GM19193 (cell line): ENCODE measurements around the gene DOCK8.

Experiments
- POLR2A ChIP-seq: IDR thresholded peaks from 4 replicates; pipeline ENCODE4 v1.6.1; 2011; ENCODE audit not compliant: insufficient read depth, insufficient read length; ENCODE audit errors: extremely low read depth

The DOCK8 gene

DNA sequence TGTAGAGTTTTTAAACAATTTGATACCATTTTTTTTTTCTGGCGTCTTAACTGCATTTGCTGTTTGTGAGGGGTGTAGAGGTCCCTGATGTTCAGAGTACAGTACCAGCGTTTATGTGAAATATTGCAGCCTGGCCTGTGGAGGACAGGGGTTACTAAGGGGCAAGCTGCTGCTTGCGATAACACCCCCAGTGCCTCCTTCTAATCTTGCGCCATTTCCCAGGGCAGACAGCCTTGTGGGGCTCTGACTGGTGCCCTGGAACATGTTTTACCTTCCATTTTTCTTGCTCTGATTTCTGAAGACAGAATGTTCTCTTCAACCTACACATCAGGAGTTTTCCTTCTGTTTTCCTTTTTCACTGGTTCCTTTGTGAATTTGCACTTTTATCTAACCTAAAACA, 142.9 kb downstream of the DOCK8 start:
- TF ChIP-seq POLR2A: no peak

GRCh38 chr9:362561-363273, 148.1 kb downstream of the DOCK8 start:
- TF ChIP-seq POLR2A: no peak

- no peak for TF ChIP-seq POLR2A
Observed at GRCh38 chr9:363274-363612, 148.6 kb downstream of the DOCK8 start.

GRCh38 chr9:365436-365835, 150.8 kb downstream of the DOCK8 start:
- TF ChIP-seq POLR2A: no peak

GRCh38 chr9:366620-367019, 152.0 kb downstream of the DOCK8 start:
- no peak for TF ChIP-seq POLR2A

DNA sequence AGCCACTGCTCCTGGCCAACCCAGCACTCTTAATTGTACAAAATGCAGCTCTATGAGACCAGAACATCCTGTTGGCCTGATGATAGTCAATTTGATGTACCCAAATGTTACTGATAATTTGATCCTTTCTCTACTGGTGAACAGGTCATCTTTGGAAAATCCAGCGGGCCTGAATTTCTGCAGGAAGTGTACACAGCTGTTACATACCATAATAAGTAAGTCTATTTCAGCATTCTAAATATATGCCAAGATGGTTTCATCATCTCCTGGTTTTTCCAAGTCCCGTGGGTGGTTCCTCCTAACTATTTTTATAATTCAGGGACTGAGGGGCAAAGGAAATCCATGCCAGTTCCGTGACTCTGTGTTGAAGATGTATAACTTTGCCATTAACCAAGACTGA, 155.4 kb downstream of the DOCK8 start:
- TF ChIP-seq POLR2A: no peak

DNA sequence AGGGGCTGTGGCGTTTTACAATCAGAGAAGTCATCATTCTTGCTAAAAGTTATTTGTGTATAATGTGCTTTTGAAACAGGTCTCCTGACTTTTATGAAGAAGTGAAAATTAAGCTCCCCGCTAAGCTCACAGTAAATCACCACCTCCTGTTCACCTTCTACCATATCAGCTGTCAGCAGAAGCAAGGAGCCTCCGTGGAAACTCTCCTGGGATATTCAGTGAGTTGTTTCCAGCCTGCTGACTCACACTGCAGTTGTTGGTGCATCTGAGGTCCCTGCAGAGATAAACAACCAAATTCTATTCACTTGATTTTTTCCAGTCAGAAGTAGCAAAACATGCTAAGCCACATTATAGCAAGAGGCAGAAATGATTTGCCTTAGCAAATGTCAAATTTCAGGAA, 156.7 kb downstream of the DOCK8 start:
- TF ChIP-seq POLR2A: no peak

GRCh38 chr9:372128-372527, 157.5 kb downstream of the DOCK8 start:
- no peak for TF ChIP-seq POLR2A

DNA sequence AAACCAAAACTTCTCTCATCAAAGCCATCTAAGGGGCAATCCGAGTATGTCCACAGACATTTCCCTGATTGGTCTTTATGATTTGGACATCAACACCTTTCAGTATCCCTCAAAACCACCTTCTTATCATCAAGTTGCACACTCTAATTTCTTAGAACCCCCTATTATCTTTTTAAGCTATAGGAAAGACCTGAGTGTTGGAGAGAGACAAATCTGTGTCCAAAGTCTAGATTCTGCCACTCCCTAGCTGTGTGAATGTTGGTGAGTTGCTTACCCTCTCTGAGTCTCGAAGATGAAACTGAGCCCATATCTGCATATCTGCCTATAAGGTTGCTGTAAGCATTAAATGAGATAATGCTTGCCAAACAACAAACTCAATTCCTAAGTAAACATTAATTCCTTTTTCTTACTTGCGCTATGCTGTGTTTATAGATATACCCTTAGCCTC, 159.1 kb downstream of the DOCK8 start:
- TF ChIP-seq POLR2A: no peak

DNA sequence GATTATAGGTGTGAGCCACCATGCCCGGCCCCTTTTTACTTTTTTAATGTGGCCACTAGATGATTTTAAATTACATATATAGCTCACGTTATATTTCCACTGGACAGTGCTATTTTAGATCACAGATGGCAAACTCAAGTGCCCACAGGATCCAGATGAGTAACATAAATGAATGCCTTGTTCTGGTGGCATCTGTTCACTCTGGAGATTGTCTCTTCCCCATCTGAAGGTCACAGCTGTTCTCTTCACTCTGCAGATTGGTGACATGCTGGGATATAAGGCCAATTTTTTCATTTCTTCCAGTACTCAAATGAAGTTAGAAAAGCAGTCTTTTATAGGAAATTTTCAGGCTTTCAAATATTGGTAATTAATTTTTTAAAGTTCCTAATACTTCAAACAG, 160.1 kb downstream of the DOCK8 start:
- no peak for TF ChIP-seq POLR2A

DNA sequence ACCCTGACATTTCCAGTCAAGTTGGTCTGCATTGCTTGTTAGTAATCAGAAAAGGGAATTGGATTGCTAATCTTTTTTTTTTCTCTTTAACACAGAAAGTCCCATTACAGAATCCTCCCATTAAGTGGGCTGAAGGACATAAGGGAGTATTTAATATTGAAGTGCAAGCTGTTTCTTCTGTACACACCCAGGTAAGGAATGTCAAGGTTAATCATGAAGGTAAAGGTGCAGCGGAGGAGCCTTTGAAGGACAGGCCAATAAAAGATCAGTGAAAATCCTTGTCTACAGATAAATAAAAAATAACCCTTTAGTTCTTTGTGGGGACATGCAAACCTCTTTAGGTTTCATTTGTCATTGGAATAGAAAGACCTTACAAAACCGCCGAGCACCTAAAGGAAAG, 161.4 kb downstream of the DOCK8 start:
- no peak for TF ChIP-seq POLR2A

DNA sequence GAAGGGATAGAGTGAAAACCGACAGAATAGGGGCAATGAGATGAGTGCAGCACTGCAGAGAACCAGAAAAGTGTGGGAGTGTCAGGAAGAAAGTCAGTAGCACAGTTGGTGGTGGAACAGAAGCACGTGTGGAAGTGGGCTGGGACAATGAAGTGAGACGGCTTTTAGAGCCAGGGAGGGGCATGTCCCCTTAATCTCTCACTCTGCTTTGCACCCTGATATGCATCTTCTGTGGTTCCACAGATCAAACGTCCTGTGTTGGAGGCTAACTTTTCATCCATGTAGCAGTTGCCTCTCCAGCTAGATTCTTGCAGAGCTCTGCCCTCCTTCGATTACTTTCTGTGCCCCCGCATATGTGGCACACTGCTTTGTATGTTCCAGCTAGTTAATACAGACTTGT, 163.6 kb downstream of the DOCK8 start:
- TF ChIP-seq POLR2A: no peak

GRCh38 chr9:382383-382782, 167.7 kb downstream of the DOCK8 start:
- TF ChIP-seq POLR2A: no peak

- TF ChIP-seq POLR2A: no peak
Observed at GRCh38 chr9:385818-386398, 171.2 kb downstream of the DOCK8 start.

DNA sequence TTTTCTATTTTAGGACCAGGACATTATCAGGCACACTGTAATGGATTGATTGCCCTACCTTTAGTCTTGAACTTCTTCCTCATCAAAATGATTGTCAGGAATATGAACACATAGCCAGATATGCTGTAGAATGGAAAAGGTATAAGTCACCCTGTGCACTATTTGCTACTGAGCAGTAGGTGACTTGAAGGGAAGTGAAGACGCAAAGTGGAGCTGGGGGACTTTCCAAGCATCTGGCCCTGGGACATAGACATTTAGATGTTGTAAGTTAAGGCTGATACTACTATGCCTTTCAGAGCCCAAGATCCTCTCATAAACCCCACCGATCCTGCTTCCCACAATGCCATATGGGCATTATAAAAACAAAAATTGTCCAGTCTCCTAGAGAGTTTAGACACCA, 174.5 kb downstream of the DOCK8 start:
- no peak for TF ChIP-seq POLR2A

DNA sequence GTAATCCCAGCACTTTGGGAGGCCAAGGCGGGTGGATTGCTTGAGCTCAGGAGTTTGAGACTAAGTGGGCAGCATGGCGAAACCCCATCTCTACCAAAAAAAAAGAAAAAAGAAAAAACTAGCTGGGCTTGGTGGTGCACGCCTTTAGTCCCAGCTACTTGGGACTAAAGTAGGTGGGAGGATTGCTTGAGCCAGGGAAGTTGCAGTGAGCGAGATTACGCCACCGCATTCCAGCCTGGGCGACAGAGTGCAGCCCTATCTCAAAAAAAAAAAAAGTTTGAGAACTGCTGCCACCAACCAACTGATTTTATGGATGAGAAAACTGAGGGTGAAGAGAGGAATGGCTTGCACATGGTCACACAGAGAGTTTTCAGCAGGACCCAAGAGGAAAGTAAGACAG, 175.1 kb downstream of the DOCK8 start:
- TF ChIP-seq POLR2A: no peak
